ENCODE measurements around the gene ACVRL1. TPM values are rescaled to one million over a fixed set of nuclear protein-coding genes. Genes with fewer than 3 reads are reported as not detected.

Gene ACVRL1
- total RNA-seq, 5 donors from 2014 or later (not counting 1 experiment from before 2014, with no cell fraction given): 0.16 to 0.58 (median 0.23) TPM; not detected in 2

GRCh38 chr12:51942056-51942455 is 34.8 kb downstream of the ACVRL1 start:
- Histone ChIP-seq H3K27ac (ENCODE audit: low read length) (no peak overlapping the region), H3K4me1 (ENCODE audit: control insufficient read depth in 1 of 2, extremely low read depth in 1 of 2, insufficient read depth in 2 of 2, low read length in 2 of 2) (no peaks in the 10 kb centered on the region), H3K27me3 (replicated peaks in 1 of 2; ENCODE audit: control insufficient read depth in 2 of 2, extremely low read depth in 1 of 2, insufficient read depth in 2 of 2, low read length in 1 of 2) (peaks cover 0 to 19% of the 10 kb centered on the region in 2 experiments), H3K9me3 (no peaks in the 10 kb centered on the region), H3K36me3 (ENCODE audit: control insufficient read depth in 2 of 2, extremely low read depth in 1 of 2, insufficient read depth in 1 of 2, low read length in 1 of 2) (no peaks in the 10 kb centered on the region), H3K4me3 (ENCODE audit: control insufficient read depth in 1 of 2, extremely low read depth in 1 of 2, low read length in 1 of 2) (no peak overlapping the region)
- ATAC-seq (replicated peaks in 1 of 4) (no peak), DNase-seq (no peak)
- WGBS (ENCODE audit: insufficient coverage): 88% methylated on average over 3 of the region's 7 CpGs
- peaks cover 7% of the 10 kb centered on the region for H3K36me3 Mint-ChIP-seq
- peaks cover 5 to 15% (median 11%) of the 10 kb centered on the region in 3 donors for H3K9me3 Mint-ChIP-seq
- H3K4me1 Mint-ChIP-seq: peaks cover 4 to 8% (median 6%) of the 10 kb centered on the region in 3 donors
- ChIA-PET POLR2A (no interaction called here), CTCF (no interaction called here)
- H3K27ac Mint-ChIP-seq: no peak overlapping the region
- peaks cover 4 to 10% of the 10 kb centered on the region in 2 donors for H3K27me3 Mint-ChIP-seq
- H3K4me3 Mint-ChIP-seq: no peak overlapping the region

- peaks cover 5 to 15% (median 11%) of the 10 kb centered on the region in 3 donors for H3K9me3 Mint-ChIP-seq
- no peaks in the 10 kb centered on the region for H3K36me3 ChIP-seq (ENCODE audit: control insufficient read depth in 2 of 2, extremely low read depth in 1 of 2, insufficient read depth in 1 of 2, low read length in 1 of 2)
- peaks cover 0 to 19% of the 10 kb centered on the region in 2 experiments for H3K27me3 ChIP-seq (replicated peaks in 1 of 2; ENCODE audit: control insufficient read depth in 2 of 2, extremely low read depth in 1 of 2, insufficient read depth in 2 of 2, low read length in 1 of 2)
- H3K4me1 ChIP-seq (ENCODE audit: control insufficient read depth in 1 of 2, extremely low read depth in 1 of 2, insufficient read depth in 2 of 2, low read length in 2 of 2): no peaks in the 10 kb centered on the region
- H3K4me1 Mint-ChIP-seq: peaks cover 4 to 8% (median 6%) of the 10 kb centered on the region in 3 donors
- CTCF ChIA-PET: no interaction called here
- H3K27ac Mint-ChIP-seq: no peak overlapping the region
- WGBS (ENCODE audit: insufficient coverage): 88% methylated on average over 4 of the region's 6 CpGs
- H3K4me3 Mint-ChIP-seq: no peak overlapping the region
- ATAC-seq (replicated peaks in 1 of 4): no peak
- H3K4me3 ChIP-seq (ENCODE audit: control insufficient read depth in 1 of 2, extremely low read depth in 1 of 2, low read length in 1 of 2): no peak overlapping the region
- H3K27ac ChIP-seq (ENCODE audit: low read length): no peak overlapping the region
- no peaks in the 10 kb centered on the region for H3K9me3 ChIP-seq
- no peak for DNase-seq
- POLR2A ChIA-PET: no interaction called here
- peaks cover 7% of the 10 kb centered on the region for H3K36me3 Mint-ChIP-seq
- peaks cover 4 to 10% of the 10 kb centered on the region in 2 donors for H3K27me3 Mint-ChIP-seq
Measured at GRCh38 chr12:51942501-51943000, 35.2 kb downstream of the ACVRL1 start.

GRCh38 chr12:51943346-51943745 is 36.0 kb downstream of the ACVRL1 start:
- Mint-ChIP-seq H3K36me3 (peaks cover 7% of the 10 kb centered on the region), H3K27ac (no peak overlapping the region), H3K4me3 (no peak overlapping the region), H3K4me1 (peaks cover 4 to 8% (median 6%) of the 10 kb centered on the region in 3 donors), H3K27me3 (peaks cover 10% of the 10 kb centered on the region in 2 donors), H3K9me3 (peaks cover 5 to 15% (median 11%) of the 10 kb centered on the region in 3 donors)
- 100% methylated on average over 1 of the region's 2 CpGs for WGBS (ENCODE audit: insufficient coverage)
- POLR2A ChIA-PET: no interaction called here
- ATAC-seq (replicated peaks in 1 of 4) (no peak), DNase-seq (no peak)
- H3K36me3 ChIP-seq (ENCODE audit: control insufficient read depth in 2 of 2, extremely low read depth in 1 of 2, insufficient read depth in 1 of 2, low read length in 1 of 2): no peaks in the 10 kb centered on the region
- H3K27ac ChIP-seq (ENCODE audit: low read length): no peak overlapping the region
- H3K9me3 ChIP-seq: no peaks in the 10 kb centered on the region
- H3K4me3 ChIP-seq (ENCODE audit: control insufficient read depth in 1 of 2, extremely low read depth in 1 of 2, low read length in 1 of 2): no peak overlapping the region
- CTCF ChIA-PET: no interaction called here
- peaks cover 0 to 15% of the 10 kb centered on the region in 2 experiments for H3K27me3 ChIP-seq (replicated peaks in 1 of 2; ENCODE audit: control insufficient read depth in 2 of 2, extremely low read depth in 1 of 2, insufficient read depth in 2 of 2, low read length in 1 of 2)
- no peaks in the 10 kb centered on the region for H3K4me1 ChIP-seq (ENCODE audit: control insufficient read depth in 1 of 2, extremely low read depth in 1 of 2, insufficient read depth in 2 of 2, low read length in 2 of 2)

DNA sequence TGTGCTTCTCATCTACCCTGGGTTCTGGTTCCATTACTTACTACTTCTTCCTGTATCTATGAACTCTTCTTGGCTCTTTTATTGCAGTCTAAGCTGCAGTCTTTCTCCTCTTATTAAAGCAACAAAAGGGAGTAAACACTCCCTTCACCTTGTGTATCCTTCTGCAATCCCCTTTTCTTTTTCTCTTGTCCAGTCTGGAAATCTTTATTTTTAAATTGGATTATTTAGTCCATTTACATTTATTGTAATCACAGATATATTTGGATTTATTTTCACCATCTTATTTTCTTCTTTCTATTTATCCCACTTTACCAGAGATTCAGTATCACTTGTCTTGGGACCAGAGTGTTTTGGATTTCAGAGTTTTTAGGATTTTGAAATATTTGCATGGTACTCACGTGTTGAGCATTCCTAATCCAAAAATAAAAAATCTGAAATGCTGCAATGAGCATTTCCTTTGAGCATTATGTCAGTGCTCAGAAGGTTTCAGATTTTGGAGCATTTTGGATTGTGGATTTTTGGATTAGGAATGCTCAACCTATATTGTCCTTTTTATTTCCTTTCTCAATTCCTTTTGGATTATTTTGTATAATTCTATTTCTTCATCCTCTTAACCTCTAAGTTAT is 37.4 kb downstream of the ACVRL1 start:
- H3K36me3 Mint-ChIP-seq: peaks cover 7% of the 10 kb centered on the region
- no CpG with 5 or more reads among the region's 1 CpG for WGBS (ENCODE audit: insufficient coverage)
- ATAC-seq (replicated peaks in 1 of 4): no peak
- ChIA-PET CTCF (no interaction called here), POLR2A (no interaction called here)
- no peak overlapping the region for H3K27ac Mint-ChIP-seq
- H3K4me1 ChIP-seq (ENCODE audit: control insufficient read depth in 1 of 2, extremely low read depth in 1 of 2, insufficient read depth in 2 of 2, low read length in 2 of 2): no peaks in the 10 kb centered on the region
- peaks cover 0 to 17% of the 10 kb centered on the region in 2 experiments for H3K27me3 ChIP-seq (replicated peaks in 1 of 2; ENCODE audit: control insufficient read depth in 2 of 2, extremely low read depth in 1 of 2, insufficient read depth in 2 of 2, low read length in 1 of 2)
- peaks cover 10% of the 10 kb centered on the region in 2 donors for H3K27me3 Mint-ChIP-seq
- peaks cover 4 to 8% (median 6%) of the 10 kb centered on the region in 3 donors for H3K4me1 Mint-ChIP-seq
- H3K36me3 ChIP-seq (ENCODE audit: control insufficient read depth in 2 of 2, extremely low read depth in 1 of 2, insufficient read depth in 1 of 2, low read length in 1 of 2): no peaks in the 10 kb centered on the region
- DNase-seq: no peak
- H3K4me3 Mint-ChIP-seq: no peak overlapping the region
- no peak overlapping the region for H3K27ac ChIP-seq (ENCODE audit: low read length)
- H3K9me3 Mint-ChIP-seq: peaks cover 5 to 15% (median 11%) of the 10 kb centered on the region in 3 donors
- no peaks in the 10 kb centered on the region for H3K9me3 ChIP-seq
- no peak overlapping the region for H3K4me3 ChIP-seq (ENCODE audit: control insufficient read depth in 1 of 2, extremely low read depth in 1 of 2, low read length in 1 of 2)

DNA sequence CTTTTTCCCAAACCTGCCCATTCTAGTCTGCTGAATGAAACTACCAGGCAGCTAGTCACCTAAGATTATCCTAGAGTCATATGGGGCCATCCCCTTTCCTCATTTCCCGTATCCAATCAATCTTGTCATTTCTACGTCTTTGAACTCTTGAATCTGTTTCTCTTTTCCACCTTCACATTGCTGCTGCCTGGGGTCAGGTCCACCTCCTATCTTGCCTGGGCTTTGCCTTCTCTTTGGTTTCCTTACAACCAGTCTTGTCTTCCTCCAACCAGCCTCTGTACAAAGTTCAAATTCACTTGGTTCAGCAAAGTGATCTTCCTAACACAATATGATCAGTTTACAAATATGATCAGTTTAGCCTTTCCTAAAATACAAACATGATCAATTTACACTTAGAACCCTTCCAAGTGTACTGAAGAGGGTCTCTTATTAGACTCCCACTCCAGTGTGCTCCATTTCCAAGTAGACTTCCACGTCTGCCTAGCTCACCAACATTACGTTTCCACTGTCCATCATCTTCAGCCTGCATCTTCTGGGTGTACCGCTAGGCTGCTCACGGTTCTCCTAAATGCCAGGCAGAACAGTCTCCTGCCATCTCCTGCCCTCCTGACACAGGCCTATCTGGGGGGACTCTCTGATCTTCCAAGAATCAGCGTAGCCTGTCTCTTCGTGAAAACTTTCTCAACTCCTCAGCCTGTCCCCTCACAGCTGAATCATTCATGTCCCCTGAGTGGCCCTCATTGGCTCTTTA is 40.1 kb downstream of the ACVRL1 start:
- peaks cover 5 to 9% (median 6%) of the 10 kb centered on the region in 3 donors for H3K4me1 Mint-ChIP-seq
- H3K27me3 ChIP-seq (replicated peaks in 1 of 2; ENCODE audit: control insufficient read depth in 2 of 2, extremely low read depth in 1 of 2, insufficient read depth in 2 of 2, low read length in 1 of 2): peaks cover 0 to 14% of the 10 kb centered on the region in 2 experiments
- ChIA-PET CTCF (interaction anchor here in 1 of 2 donors (0.5 kb wide), 1 partner anchor 24 kb away, joined by 3 read pairs; no protein-coding TSS in a partner anchor), POLR2A (no interaction called here)
- H3K4me3 ChIP-seq (ENCODE audit: control insufficient read depth in 1 of 2, extremely low read depth in 1 of 2, low read length in 1 of 2): no peak overlapping the region
- H3K36me3 Mint-ChIP-seq: peaks cover 7% of the 10 kb centered on the region
- peaks cover 5 to 15% (median 11%) of the 10 kb centered on the region in 3 donors for H3K9me3 Mint-ChIP-seq
- DNase-seq (no peak), ATAC-seq (replicated peaks in 1 of 4) (no peak)
- 88% methylated on average over 8 of the region's 8 CpGs for WGBS (ENCODE audit: insufficient coverage)
- H3K36me3 ChIP-seq (ENCODE audit: control insufficient read depth in 2 of 2, extremely low read depth in 1 of 2, insufficient read depth in 1 of 2, low read length in 1 of 2): no peaks in the 10 kb centered on the region
- peaks cover 6 to 7% of the 10 kb centered on the region in 2 donors for H3K27me3 Mint-ChIP-seq
- no peak overlapping the region for H3K27ac Mint-ChIP-seq
- no peak overlapping the region for H3K27ac ChIP-seq (ENCODE audit: low read length)
- peaks cover 3 to 12% of the 10 kb centered on the region in 2 experiments for H3K4me1 ChIP-seq (ENCODE audit: control insufficient read depth in 1 of 2, extremely low read depth in 1 of 2, insufficient read depth in 2 of 2, low read length in 2 of 2)
- H3K9me3 ChIP-seq: no peaks in the 10 kb centered on the region
- H3K4me3 Mint-ChIP-seq: no peak overlapping the region

DNA sequence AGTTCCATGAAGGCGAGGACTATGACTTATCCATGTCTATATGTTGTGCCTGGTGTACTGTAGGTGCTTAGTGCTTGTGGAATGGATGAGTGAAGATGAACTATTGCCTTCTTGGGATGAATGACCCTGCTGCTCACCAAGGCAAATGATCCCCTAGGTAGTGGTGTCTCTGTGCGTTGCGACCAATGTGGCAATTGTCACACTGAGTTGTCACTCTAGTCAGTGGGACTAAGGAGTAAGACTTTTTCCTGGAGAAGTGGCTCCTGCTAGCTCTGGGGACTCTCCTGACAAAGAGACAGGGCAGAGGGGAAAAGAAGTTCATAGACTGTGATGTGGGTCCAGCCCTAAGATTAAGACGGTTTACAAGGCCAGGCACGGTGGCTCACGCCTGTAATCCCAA is 40.8 kb downstream of the ACVRL1 start:
- H3K27ac ChIP-seq (ENCODE audit: low read length): no peak overlapping the region
- ATAC-seq (replicated peaks in 1 of 4) (no peak), DNase-seq (no peak)
- no peak overlapping the region for H3K4me3 ChIP-seq (ENCODE audit: control insufficient read depth in 1 of 2, extremely low read depth in 1 of 2, low read length in 1 of 2)
- Mint-ChIP-seq H3K27ac (no peak overlapping the region), H3K9me3 (peaks cover 5 to 15% (median 11%) of the 10 kb centered on the region in 3 donors), H3K4me1 (peaks cover 11 to 15% (median 12%) of the 10 kb centered on the region in 3 donors), H3K27me3 (peaks cover 3 to 7% of the 10 kb centered on the region in 2 donors), H3K36me3 (peaks cover 7% of the 10 kb centered on the region), H3K4me3 (no peak overlapping the region)
- POLR2A ChIA-PET: no interaction called here
- H3K36me3 ChIP-seq (ENCODE audit: control insufficient read depth in 2 of 2, extremely low read depth in 1 of 2, insufficient read depth in 1 of 2, low read length in 1 of 2): no peaks in the 10 kb centered on the region
- H3K9me3 ChIP-seq: no peaks in the 10 kb centered on the region
- H3K27me3 ChIP-seq (replicated peaks in 1 of 2; ENCODE audit: control insufficient read depth in 2 of 2, extremely low read depth in 1 of 2, insufficient read depth in 2 of 2, low read length in 1 of 2): peaks cover 0 to 10% of the 10 kb centered on the region in 2 experiments
- CTCF ChIA-PET: no interaction called here
- WGBS (ENCODE audit: insufficient coverage): 92% methylated on average over 6 of the region's 6 CpGs
- peaks cover 6 to 17% of the 10 kb centered on the region in 2 experiments for H3K4me1 ChIP-seq (ENCODE audit: control insufficient read depth in 1 of 2, extremely low read depth in 1 of 2, insufficient read depth in 2 of 2, low read length in 2 of 2)

Data from T-cell (primary cell).